ENCODE measurements around the gene RPL3. TPM values are rescaled to one million over a fixed set of nuclear protein-coding genes. Genes with fewer than 3 reads are reported as not detected.
"Not testable (repeated sequence)": the region's sequence is repeated elsewhere in the genome, so short reads cannot be mapped to it uniquely, and the experiment has no call there.

RPL3 gene
- total RNA-seq, 1 donor from 2014 or later = 8,485 TPM

- Histone ChIP-seq H3K4me3 (ENCODE audit: low read depth, low read length) (no peak overlapping the region), H3K27me3 (ENCODE audit: control insufficient read depth, insufficient read depth, low read length) (no peaks in the 10 kb centered on the region), H3K36me3 (ENCODE audit: control insufficient read depth, insufficient read depth, low read length) (no peaks in the 10 kb centered on the region)
- no peak for FAIRE-seq
- TF ChIP-seq CTCF (IDR thresholded peaks at IDR 0.05; ENCODE audit: insufficient read depth, low read length, severe bottlenecking) = no peak
- peak; percentile 74 for DNase-seq (ENCODE audit: low read depth)
Measured at GRCh38 chr22:39360674-39361413, 41.4 kb upstream of the RPL3 start.

DNA sequence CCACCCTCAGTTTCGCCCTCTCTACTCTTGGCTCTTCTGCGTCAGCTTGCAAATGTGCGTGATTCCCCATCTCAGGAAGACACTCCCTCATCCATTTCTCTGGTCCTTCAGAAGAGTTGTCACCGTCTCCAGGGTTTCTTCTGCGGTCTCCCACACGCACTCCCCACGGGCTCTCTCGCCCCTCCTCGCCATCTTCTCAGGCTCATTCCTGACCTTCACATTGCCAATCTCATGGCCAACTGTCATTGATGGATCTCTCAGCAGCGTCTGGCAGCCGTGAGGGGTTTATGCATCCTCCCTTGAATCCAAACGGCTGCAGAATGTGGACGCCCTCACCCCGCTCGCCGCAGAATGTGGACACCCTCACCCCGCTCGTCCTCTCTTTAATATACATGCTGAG is 40.8 kb upstream of the RPL3 start:
- no peak for TF ChIP-seq CTCF (IDR thresholded peaks at IDR 0.05; ENCODE audit: insufficient read depth, low read length, severe bottlenecking)
- FAIRE-seq = peak; percentile 83
- no peak for DNase-seq (ENCODE audit: low read depth)
- no peaks in the 10 kb centered on the region for H3K36me3 ChIP-seq (ENCODE audit: control insufficient read depth, insufficient read depth, low read length)
- H3K27me3 ChIP-seq (ENCODE audit: control insufficient read depth, insufficient read depth, low read length) = no peaks in the 10 kb centered on the region
- no peak overlapping the region for H3K4me3 ChIP-seq (ENCODE audit: low read depth, low read length)

DNA sequence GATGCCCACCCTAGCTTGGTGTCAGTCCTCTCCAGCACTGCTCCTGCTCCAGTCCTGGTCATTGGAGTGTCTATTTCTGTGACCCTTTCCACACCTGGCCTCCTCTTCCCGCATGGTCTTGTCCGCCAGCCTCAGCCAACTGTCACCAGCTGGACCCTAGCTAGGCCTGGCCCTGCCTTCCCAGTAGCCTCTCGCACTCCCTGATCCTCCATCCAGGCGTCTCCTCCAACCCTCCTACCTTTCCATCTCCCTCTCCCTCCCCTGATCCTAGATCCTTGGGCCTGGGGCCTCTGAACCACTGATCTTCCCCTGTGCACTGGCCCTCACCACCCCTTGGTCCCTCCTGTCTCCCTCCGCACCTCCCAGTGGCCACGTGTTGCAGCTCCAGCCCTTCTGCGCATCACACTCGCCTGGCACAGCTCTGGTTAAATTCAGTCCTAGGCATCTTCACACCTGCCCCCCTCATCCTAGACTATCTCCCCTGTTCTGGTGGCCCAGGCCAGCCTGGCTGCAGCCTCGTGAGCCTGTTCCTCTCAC is 40.3 kb upstream of the RPL3 start:
- no peaks in the 10 kb centered on the region for H3K27me3 ChIP-seq (ENCODE audit: control insufficient read depth, insufficient read depth, low read length)
- no peaks in the 10 kb centered on the region for H3K36me3 ChIP-seq (ENCODE audit: control insufficient read depth, insufficient read depth, low read length)
- FAIRE-seq (no peak), DNase-seq (ENCODE audit: low read depth) (no peak)
- no peak overlapping the region for H3K4me3 ChIP-seq (ENCODE audit: low read depth, low read length)
- TF ChIP-seq CTCF (IDR thresholded peaks at IDR 0.05; ENCODE audit: insufficient read depth, low read length, severe bottlenecking) = no peak

DNA sequence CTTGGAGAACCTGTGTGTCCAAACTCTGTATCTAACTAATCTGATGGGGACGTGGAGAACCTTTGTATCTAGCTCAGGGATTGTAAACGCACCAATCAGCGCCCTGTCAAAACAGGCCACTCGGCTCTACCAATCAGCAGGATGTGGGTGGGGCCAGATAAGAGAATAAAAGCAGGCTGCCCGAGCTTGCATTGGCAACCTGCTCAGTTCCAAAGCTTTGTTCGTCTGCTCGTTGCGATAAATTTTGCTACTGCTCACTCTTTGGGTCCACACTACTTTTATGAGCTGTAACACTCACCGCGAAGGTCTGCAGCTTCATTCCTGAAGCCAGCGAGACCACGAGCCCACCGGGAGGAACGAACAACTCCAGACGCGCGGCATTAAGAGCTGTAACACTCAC is 38.8 kb upstream of the RPL3 start:
- not testable (repeated sequence) for FAIRE-seq; H3K27me3 ChIP-seq (ENCODE audit: control insufficient read depth, insufficient read depth, low read length); DNase-seq (ENCODE audit: low read depth); H3K36me3 ChIP-seq (ENCODE audit: control insufficient read depth, insufficient read depth, low read length); H3K4me3 ChIP-seq (ENCODE audit: low read depth, low read length)

DNA sequence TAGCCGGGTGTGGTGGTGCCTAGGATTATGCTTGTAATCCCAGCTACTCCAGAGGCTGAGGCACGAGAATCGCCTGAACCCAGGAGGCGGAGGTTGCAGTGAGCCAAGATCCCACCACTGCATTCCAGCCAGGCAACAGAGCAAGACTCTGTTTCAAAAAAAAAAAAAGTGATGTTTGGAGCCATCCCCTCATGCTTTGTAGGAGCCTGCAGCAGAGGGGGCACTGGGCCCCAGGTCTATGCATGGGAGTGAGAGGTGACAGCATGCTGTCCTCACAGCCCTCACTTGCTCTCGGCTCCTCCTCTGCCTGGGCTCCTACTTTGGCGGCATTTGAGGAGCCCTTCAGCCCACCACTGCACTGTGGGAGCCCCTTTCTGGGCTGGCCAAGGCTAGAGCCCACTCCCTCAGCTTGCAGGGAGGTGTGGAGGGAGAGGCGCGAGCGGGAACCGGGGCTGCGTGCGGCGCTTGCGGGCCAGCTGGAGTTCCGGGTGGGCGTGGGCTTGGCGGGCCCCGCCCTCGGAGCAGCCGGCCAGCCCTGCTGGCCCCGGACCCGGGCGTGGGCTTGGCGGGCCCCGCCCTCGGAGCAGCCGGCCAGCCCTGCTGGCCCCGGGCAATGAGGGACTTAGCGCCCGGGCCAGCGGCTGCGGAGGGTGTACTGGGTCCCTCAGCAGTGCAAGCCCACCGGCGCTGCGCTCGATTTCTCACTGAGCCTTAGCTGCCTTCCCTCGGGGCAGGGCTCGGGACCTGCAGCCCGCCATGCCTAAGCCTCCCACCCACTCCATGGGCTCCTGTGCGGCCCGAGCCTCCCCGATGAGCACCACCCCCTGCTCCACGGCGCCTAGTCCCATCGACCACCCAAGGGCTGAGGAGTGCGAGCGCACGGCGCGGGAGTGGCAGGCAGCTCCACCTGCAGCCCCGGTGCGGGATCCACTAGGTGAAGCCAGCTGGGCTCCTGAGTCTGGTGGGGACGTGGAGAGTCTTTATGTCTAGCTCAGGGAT is 38.0 kb upstream of the RPL3 start:
- not testable (repeated sequence) for H3K36me3 ChIP-seq (ENCODE audit: control insufficient read depth, insufficient read depth, low read length); H3K27me3 ChIP-seq (ENCODE audit: control insufficient read depth, insufficient read depth, low read length); DNase-seq (ENCODE audit: low read depth); FAIRE-seq; H3K4me3 ChIP-seq (ENCODE audit: low read depth, low read length)

GRCh38 chr22:39356464-39356863 is 37.0 kb upstream of the RPL3 start:
- H3K27me3 ChIP-seq (ENCODE audit: control insufficient read depth, insufficient read depth, low read length) = no peaks in the 10 kb centered on the region
- DNase-seq (ENCODE audit: low read depth) (no peak), FAIRE-seq (no peak)
- H3K36me3 ChIP-seq (ENCODE audit: control insufficient read depth, insufficient read depth, low read length) = no peaks in the 10 kb centered on the region
- no peak for TF ChIP-seq CTCF (IDR thresholded peaks at IDR 0.05; ENCODE audit: insufficient read depth, low read length, severe bottlenecking)
- no peak overlapping the region for H3K4me3 ChIP-seq (ENCODE audit: low read depth, low read length)

DNA sequence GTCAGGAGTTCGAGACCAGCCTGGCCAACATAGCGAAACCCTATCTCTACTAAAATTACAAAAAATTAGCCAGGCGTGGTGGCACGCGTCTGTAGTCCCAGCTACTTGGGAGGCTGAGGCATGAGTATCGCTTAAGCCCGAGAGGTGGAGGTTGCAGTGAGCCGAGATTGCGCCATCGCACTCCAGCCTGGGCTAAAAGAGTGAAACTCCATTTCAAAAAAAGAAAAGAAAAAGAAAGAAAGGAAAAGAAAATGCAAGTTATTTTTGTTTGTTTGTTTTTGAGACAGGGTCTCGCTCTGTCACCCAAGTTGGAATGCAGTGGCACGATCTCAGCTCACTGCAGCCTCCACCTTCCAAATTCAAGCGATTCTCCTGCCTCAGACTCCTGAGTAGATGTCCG is 36.4 kb upstream of the RPL3 start:
- not testable (repeated sequence) for H3K36me3 ChIP-seq (ENCODE audit: control insufficient read depth, insufficient read depth, low read length); FAIRE-seq; DNase-seq (ENCODE audit: low read depth); H3K4me3 ChIP-seq (ENCODE audit: low read depth, low read length); H3K27me3 ChIP-seq (ENCODE audit: control insufficient read depth, insufficient read depth, low read length)

All from bronchial epithelial cell (primary cell).